HG02840 (cell line): ENCODE measurements around the gene SLC4A1AP.

Experiments
- ATAC-seq: cut with Tn5 transposase; IDR thresholded peaks from one replicate; pipeline ENCODE4 v1.9.1; 2021; ENCODE audit warnings: mild to moderate bottlenecking, moderate library complexity, moderate number of reproducible peaks; ENCODE audit not compliant: unreplicated experiment, low FRiP score

Gene SLC4A1AP

GRCh38 chr2:27716301-27717069 is 52.8 kb downstream of the SLC4A1AP start:
- no peak for ATAC-seq

GRCh38 chr2:27717070-27717795 is 53.5 kb downstream of the SLC4A1AP start:
- no peak for ATAC-seq

- no peak for ATAC-seq
These were observed 56.4 kb downstream of the SLC4A1AP start for GRCh38 chr2:27720004-27720551.

- ATAC-seq, result no peak
These were observed 57.6 kb downstream of the SLC4A1AP start for GRCh38 chr2:27721335-27721734.

- no peak for ATAC-seq
These were observed 58.3 kb downstream of the SLC4A1AP start for GRCh38 chr2:27721884-27722485.

- ATAC-seq, result no peak
These were observed 59.9 kb downstream of the SLC4A1AP start for GRCh38 chr2:27723372-27724144.

- ATAC-seq, result no peak
These were observed 60.5 kb downstream of the SLC4A1AP start for GRCh38 chr2:27724191-27724590.

- ATAC-seq, result no peak
These were observed 61.4 kb downstream of the SLC4A1AP start for GRCh38 chr2:27724905-27725701.

- ATAC-seq, result no peak
These were observed 63.6 kb downstream of the SLC4A1AP start for GRCh38 chr2:27727257-27727656.

- no peak for ATAC-seq
These were observed 64.6 kb downstream of the SLC4A1AP start for GRCh38 chr2:27728081-27728858.

- no peak for ATAC-seq
These were observed 65.5 kb downstream of the SLC4A1AP start for GRCh38 chr2:27729198-27729597.

GRCh38 chr2:27729614-27730013 is 65.9 kb downstream of the SLC4A1AP start:
- no peak for ATAC-seq

GRCh38 chr2:27730261-27730662 is 66.6 kb downstream of the SLC4A1AP start:
- no peak for ATAC-seq

- no peak for ATAC-seq
These were observed 67.4 kb downstream of the SLC4A1AP start for GRCh38 chr2:27730980-27731691.

- no peak for ATAC-seq
These were observed 70.6 kb downstream of the SLC4A1AP start for GRCh38 chr2:27734305-27734704.

- no peak for ATAC-seq
These were observed 71.7 kb downstream of the SLC4A1AP start for GRCh38 chr2:27735263-27735904.

- ATAC-seq, result no peak
These were observed 72.6 kb downstream of the SLC4A1AP start for GRCh38 chr2:27736031-27736889.
